Measurements from ENCODE around the gene PDE4B. TPM values are rescaled to one million over a fixed set of nuclear protein-coding genes. Genes with fewer than 3 reads are reported as not detected.

PDE4B gene
- total RNA-seq, 1 donor from 2014 or later: 1.2 TPM

DNA sequence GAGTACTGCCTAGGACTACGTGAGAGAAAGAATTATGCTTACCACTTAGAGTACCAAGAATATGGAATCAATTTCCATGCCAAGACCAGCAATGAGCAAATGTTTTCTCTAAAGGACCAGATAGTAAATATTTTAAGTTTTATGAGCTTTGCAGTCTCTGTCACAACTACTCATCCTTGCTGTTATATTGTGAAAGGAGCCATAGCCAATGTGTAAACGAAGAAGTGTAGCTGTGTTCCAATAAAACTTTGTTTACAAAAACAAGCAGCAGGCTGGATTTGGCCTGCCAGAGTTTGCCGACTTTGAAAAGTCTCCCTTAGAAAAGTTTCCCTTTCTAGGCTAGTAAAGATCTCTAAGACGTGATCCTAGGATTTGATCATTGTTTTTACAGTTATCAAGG lies 128.8 kb downstream of the PDE4B start:
- Histone ChIP-seq H3K4me1 (no peaks in the 10 kb centered on the region), H3K79me2 (ENCODE audit: low read depth) (no peaks in the 10 kb centered on the region), H3K9ac (no peak overlapping the region), H3K4me2 (no peak overlapping the region), H4K20me1 (ENCODE audit: low read depth) (no peaks in the 10 kb centered on the region), H2AFZ (replicated peaks) (no peak overlapping the region), H3F3A (ENCODE audit: low read depth) (no peaks in the 10 kb centered on the region), H3K27ac (no peak overlapping the region), H3K36me3 (no peaks in the 10 kb centered on the region), H3K9me3 (ENCODE audit: low read depth) (no peaks in the 10 kb centered on the region), H3K4me3 (no peak overlapping the region), H3K27me3 (no peaks in the 10 kb centered on the region)
- TF ChIP-seq EZH2phosphoT487 (IDR thresholded peaks at IDR 0.05): no peak
- TF ChIP-seq EZH2 (IDR thresholded peaks at IDR 0.05): no peak
- TF ChIP-seq, protein P1, sequence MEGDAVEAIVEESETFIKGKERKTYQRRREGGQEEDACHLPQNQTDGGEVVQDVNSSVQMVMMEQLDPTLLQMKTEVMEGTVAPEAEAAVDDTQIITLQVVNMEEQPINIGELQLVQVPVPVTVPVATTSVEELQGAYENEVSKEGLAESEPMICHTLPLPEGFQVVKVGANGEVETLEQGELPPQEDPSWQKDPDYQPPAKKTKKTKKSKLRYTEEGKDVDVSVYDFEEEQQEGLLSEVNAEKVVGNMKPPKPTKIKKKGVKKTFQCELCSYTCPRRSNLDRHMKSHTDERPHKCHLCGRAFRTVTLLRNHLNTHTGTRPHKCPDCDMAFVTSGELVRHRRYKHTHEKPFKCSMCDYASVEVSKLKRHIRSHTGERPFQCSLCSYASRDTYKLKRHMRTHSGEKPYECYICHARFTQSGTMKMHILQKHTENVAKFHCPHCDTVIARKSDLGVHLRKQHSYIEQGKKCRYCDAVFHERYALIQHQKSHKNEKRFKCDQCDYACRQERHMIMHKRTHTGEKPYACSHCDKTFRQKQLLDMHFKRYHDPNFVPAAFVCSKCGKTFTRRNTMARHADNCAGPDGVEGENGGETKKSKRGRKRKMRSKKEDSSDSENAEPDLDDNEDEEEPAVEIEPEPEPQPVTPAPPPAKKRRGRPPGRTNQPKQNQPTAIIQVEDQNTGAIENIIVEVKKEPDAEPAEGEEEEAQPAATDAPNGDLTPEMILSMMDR (IDR thresholded peaks at IDR 0.05): no peak
- H3K27ac Mint-ChIP-seq: no peak overlapping the region
- no peak for DNase-seq (ENCODE audit: low spot score)
- no peaks in the 10 kb centered on the region for H3K36me3 Mint-ChIP-seq
- no peaks in the 10 kb centered on the region for H3K4me1 Mint-ChIP-seq
- H3K27me3 Mint-ChIP-seq (ENCODE audit: insufficient read depth, low read depth): no peaks in the 10 kb centered on the region
- H3K9me3 Mint-ChIP-seq: no peaks in the 10 kb centered on the region
- no peak overlapping the region for H3K4me3 Mint-ChIP-seq

DNA sequence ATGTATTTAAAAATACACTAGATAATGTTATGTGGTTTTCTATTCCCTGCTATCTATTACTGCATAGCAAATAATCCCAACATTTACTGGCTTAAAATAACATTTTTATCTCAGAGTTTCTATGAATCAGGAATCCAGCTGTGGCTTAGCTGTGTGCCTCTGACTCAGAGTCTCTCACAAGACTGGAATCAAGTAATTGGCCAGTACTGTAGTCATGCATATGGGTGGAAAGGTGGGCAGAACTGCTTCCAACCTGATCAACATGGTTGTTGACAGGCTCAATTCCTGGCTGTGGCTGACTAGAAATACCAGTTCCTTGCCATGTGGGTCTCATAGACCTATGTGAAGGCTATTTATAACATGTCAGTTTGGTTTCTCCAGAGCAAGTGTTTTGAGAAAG lies 131.8 kb downstream of the PDE4B start:
- no peaks in the 10 kb centered on the region for H3K4me1 ChIP-seq
- Mint-ChIP-seq H3K4me3 (no peak overlapping the region), H3K27ac (no peak overlapping the region)

DNA sequence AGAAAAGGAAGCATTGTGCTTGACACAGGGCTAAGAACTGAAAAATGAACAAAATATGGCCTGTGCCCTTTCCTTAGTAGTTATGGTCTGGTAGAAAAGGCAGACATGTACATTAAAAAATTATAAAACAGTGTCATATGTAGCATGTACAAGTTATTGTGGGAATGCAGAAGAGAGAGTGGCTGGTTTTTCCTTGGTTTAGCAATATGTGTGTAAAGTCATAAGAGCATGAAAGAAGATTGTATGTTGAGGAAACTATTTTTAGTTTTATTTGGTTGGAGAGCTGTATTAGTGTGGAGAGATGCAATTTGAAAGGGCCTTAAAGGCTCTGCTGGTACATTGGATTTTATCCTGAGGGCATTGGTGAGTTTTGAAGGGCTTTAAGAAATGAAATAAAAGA lies 145.8 kb downstream of the PDE4B start:
- Mint-ChIP-seq H3K36me3 (no peaks in the 10 kb centered on the region), H3K27ac (no peak overlapping the region), H3K4me3 (no peak overlapping the region), H3K9me3 (no peaks in the 10 kb centered on the region), H3K4me1 (no peaks in the 10 kb centered on the region), H3K27me3 (ENCODE audit: insufficient read depth, low read depth) (no peaks in the 10 kb centered on the region)
- no peaks in the 10 kb centered on the region for H4K20me1 ChIP-seq (ENCODE audit: low read depth)
- no peak overlapping the region for H3K4me2 ChIP-seq
- TF ChIP-seq, protein P1 (IDR thresholded peaks at IDR 0.05): no peak
- TF ChIP-seq EZH2phosphoT487 (IDR thresholded peaks at IDR 0.05) (no peak), EZH2 (IDR thresholded peaks at IDR 0.05) (no peak)
- no peak overlapping the region for H3K9ac ChIP-seq
- H3K4me1 ChIP-seq: no peaks in the 10 kb centered on the region
- no peaks in the 10 kb centered on the region for H3K9me3 ChIP-seq (ENCODE audit: low read depth)
- no peaks in the 10 kb centered on the region for H3K79me2 ChIP-seq (ENCODE audit: low read depth)
- no peak for DNase-seq (ENCODE audit: low spot score)
- H3K36me3 ChIP-seq: no peaks in the 10 kb centered on the region
- H3K27ac ChIP-seq: no peak overlapping the region
- H2AFZ ChIP-seq (replicated peaks): no peak overlapping the region
- peaks cover 3% of the 10 kb centered on the region for H3K27me3 ChIP-seq
- no peaks in the 10 kb centered on the region for H3F3A ChIP-seq (ENCODE audit: low read depth)
- no peak overlapping the region for H3K4me3 ChIP-seq

More for the DNA sequence above, 131.8 kb downstream of the PDE4B start:
- Mint-ChIP-seq H3K4me1 (no peaks in the 10 kb centered on the region), H3K9me3 (peaks cover 2% of the 10 kb centered on the region), H3K27me3 (ENCODE audit: insufficient read depth, low read depth) (peaks cover 2% of the 10 kb centered on the region), H3K36me3 (no peaks in the 10 kb centered on the region)
- no peak overlapping the region for H3K9ac ChIP-seq
- H3K79me2 ChIP-seq (ENCODE audit: low read depth): no peaks in the 10 kb centered on the region
- no peak overlapping the region for H3K4me3 ChIP-seq
- H3K9me3 ChIP-seq (ENCODE audit: low read depth): no peaks in the 10 kb centered on the region
- no peak overlapping the region for H2AFZ ChIP-seq (replicated peaks)
- H4K20me1 ChIP-seq (ENCODE audit: low read depth): no peaks in the 10 kb centered on the region
- no peak overlapping the region for H3K27ac ChIP-seq
- H3K27me3 ChIP-seq: no peaks in the 10 kb centered on the region
- TF ChIP-seq EZH2 (IDR thresholded peaks at IDR 0.05) (no peak), EZH2phosphoT487 (IDR thresholded peaks at IDR 0.05) (no peak)
- TF ChIP-seq, protein P1 (IDR thresholded peaks at IDR 0.05): no peak
- no peaks in the 10 kb centered on the region for H3K36me3 ChIP-seq
- H3K4me2 ChIP-seq: no peak overlapping the region
- no peak for DNase-seq (ENCODE audit: low spot score)
- H3F3A ChIP-seq (ENCODE audit: low read depth): no peaks in the 10 kb centered on the region
